HG02973 (cell line): Measurements from ENCODE around the gene IFNL2.

Experiments
- ATAC-seq: cut with Tn5 transposase; IDR thresholded peaks from one replicate; pipeline ENCODE4 v1.9.1; 2021; ENCODE audit warnings: moderate library complexity; ENCODE audit not compliant: unreplicated experiment

Gene IFNL2

GRCh38 chr19:39316627-39317321 is 48.6 kb downstream of the IFNL2 start:
- ATAC-seq = no peak

- no peak for ATAC-seq
These were observed 49.3 kb downstream of the IFNL2 start for GRCh38 chr19:39317476-39317875.

- no peak for ATAC-seq
These were observed 49.9 kb downstream of the IFNL2 start for GRCh38 chr19:39318071-39318470.

- ATAC-seq = no peak
These were observed 50.5 kb downstream of the IFNL2 start for GRCh38 chr19:39318690-39319089.

GRCh38 chr19:39319098-39319891 is 51.1 kb downstream of the IFNL2 start:
- no peak for ATAC-seq
